ENCODE measurements around the gene LRRC4B.
"Not testable (repeated sequence)": the region's sequence is repeated elsewhere in the genome, so short reads cannot be mapped to it uniquely, and the experiment has no call there.

The LRRC4B gene

GRCh38 chr19:50486823-50487515 is 81.3 kb downstream of the LRRC4B start:
- DNase-seq (ENCODE audit: low read depth in 3 of 3) = peak; percentile 67 to 70 (median 68)

GRCh38 chr19:50485284-50485955 is 82.8 kb downstream of the LRRC4B start:
- DNase-seq (ENCODE audit: low read depth in 3 of 3) = no peak

- no peak for DNase-seq (ENCODE audit: low read depth in 3 of 3)
Measured at GRCh38 chr19:50482916-50483315, 85.3 kb downstream of the LRRC4B start.

- no peak for DNase-seq (ENCODE audit: low read depth in 3 of 3)
Measured at GRCh38 chr19:50482271-50482855, 85.9 kb downstream of the LRRC4B start.

- no peak for DNase-seq (ENCODE audit: low read depth in 3 of 3)
Measured at GRCh38 chr19:50481351-50482149, 86.7 kb downstream of the LRRC4B start.

- DNase-seq (ENCODE audit: low read depth in 3 of 3) = no peak
Measured at GRCh38 chr19:50480281-50481111, 87.7 kb downstream of the LRRC4B start.

- no peak for DNase-seq (ENCODE audit: low read depth in 3 of 3)
Measured at GRCh38 chr19:50479761-50480251, 88.4 kb downstream of the LRRC4B start.

GRCh38 chr19:50478901-50479715 is 89.1 kb downstream of the LRRC4B start:
- DNase-seq (ENCODE audit: low read depth in 3 of 3) = peak in 1 of 3 donors; percentile 16

- DNase-seq (ENCODE audit: low read depth in 3 of 3) = no peak
Measured at GRCh38 chr19:50477751-50478515, 90.3 kb downstream of the LRRC4B start.

- DNase-seq (ENCODE audit: low read depth in 3 of 3) = no peak
Measured at GRCh38 chr19:50476907-50477238, 91.4 kb downstream of the LRRC4B start.

GRCh38 chr19:50476224-50476906 is 91.9 kb downstream of the LRRC4B start, which contains the start of the genes EMC10 and GARIN5A:
EMC10 (plus strand) TSS chr19:50476507; CDS start chr19:50476545, 38 bp downstream.
GARIN5A (minus strand) TSS chr19:50476848; CDS start chr19:50476388, 460 bp downstream.
- peak; percentile 87 to 96 (median 92) for DNase-seq (ENCODE audit: low read depth in 3 of 3)

- DNase-seq (ENCODE audit: low read depth in 3 of 3) = no peak
Measured at GRCh38 chr19:50475736-50476223, 92.5 kb downstream of the LRRC4B start.

- DNase-seq (ENCODE audit: low read depth in 3 of 3) = no peak
Measured at GRCh38 chr19:50475101-50475568, 93.1 kb downstream of the LRRC4B start.

GRCh38 chr19:50473336-50473735 is 94.9 kb downstream of the LRRC4B start:
- DNase-seq (ENCODE audit: low read depth in 3 of 3) = not testable (repeated sequence)

GRCh38 chr19:50468818-50469217 is 99.4 kb downstream of the LRRC4B start:
- DNase-seq (ENCODE audit: low read depth in 3 of 3) = no peak

GRCh38 chr19:50467566-50467965 is 100.7 kb downstream of the LRRC4B start:
- no peak for DNase-seq (ENCODE audit: low read depth in 3 of 3)

All from stimulated activated CD4-positive, alpha-beta T cell treated with anti-CD3 and anti-CD28 coated beads, TNF-alpha, amount 100 ng/mL, for 48 hours (primary cell).